ENCODE results near the gene NIT1. TPM values are rescaled to one million over a fixed set of nuclear protein-coding genes. Genes with fewer than 3 reads are reported as not detected.

NIT1 gene
- total and polyA plus RNA-seq, 2 of the 13 experiments (the other 11 are each of a cell fraction or from before 2014, with no cell fraction given): 22.7 to 31.0 TPM

DNA sequence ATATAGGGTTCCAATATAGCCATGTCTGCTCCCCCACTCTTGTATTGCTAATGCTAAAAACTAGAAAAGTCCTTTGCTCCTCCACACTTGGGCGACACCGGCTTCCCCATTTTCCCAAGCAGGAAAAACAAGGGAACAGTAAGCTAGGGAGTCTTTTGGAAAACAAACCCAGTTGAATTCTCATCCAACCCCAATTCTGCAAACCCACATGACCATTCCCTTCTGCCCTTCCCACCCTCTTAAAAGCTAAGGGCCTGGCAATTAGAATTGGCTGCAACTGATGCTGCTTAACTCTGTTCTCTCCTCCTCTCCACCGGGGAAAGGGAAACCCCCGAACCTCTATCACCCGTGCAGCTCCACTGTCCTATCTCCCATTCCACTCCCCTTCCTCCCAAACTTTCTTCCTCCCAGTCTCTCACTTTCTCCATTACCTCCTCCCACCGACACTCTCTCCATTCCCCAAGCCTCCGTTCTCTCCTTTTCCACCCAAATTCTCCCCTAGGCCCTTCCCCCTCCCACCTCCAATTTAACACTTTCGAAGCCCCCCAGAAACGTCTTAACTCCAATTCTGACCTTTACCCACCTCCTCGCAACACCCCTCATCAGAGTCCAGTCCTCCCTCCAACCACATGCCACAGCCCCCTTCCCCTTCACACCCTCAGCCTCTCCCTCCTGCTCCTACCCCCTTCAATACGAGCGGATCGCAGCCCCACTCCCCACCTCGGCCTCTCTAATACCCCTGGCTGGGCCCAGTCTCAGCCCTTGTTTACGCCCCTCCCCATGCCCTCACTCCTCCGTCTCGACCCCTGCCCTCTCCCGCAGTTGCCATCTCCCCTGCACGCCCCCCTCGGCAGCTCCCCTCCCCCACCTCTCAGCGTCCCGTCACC, 13.9 kb downstream of the NIT1 start (continued):
- TF ChIP-seq HOXA9 (CRISPR knock-in tag; IDR thresholded peaks at IDR 0.05; ENCODE audit: borderline replicate concordance) (no peak), ZNF460 (CRISPR knock-in tag; IDR thresholded peaks at IDR 0.05; ENCODE audit: borderline replicate concordance) (no peak), CEBPG (CRISPR knock-in tag; IDR thresholded peaks at IDR 0.05) (no peak), MEIS2 (CRISPR knock-in tag; IDR thresholded peaks at IDR 0.05) (no peak), GATAD1 (CRISPR knock-in tag; IDR thresholded peaks at IDR 0.05) (no peak), IRX3 (CRISPR knock-in tag; IDR thresholded peaks at IDR 0.05; ENCODE audit: borderline replicate concordance, low read depth) (0 out of 2 replicates have a peak, but pooled peaks have one; percentile 75), ZFP41 (CRISPR knock-in tag; IDR thresholded peaks at IDR 0.05; ENCODE audit: borderline replicate concordance) (no peak), ZNF30 (CRISPR knock-in tag; IDR thresholded peaks at IDR 0.05) (no peak), ZNF766 (CRISPR knock-in tag; IDR thresholded peaks at IDR 0.05; ENCODE audit: borderline replicate concordance) (no peak), RFX1 (IDR thresholded peaks at IDR 0.05) (no peak), TP53 (CRISPR knock-in tag; conservative IDR thresholded peaks at IDR 0.05) (no peak), GTF2F1 (IDR thresholded peaks at IDR 0.05; ENCODE audit: low read length) (no peak), ZNF354B (CRISPR knock-in tag; IDR thresholded peaks at IDR 0.05) (no peak)
- TF ChIP-seq, protein P1, sequence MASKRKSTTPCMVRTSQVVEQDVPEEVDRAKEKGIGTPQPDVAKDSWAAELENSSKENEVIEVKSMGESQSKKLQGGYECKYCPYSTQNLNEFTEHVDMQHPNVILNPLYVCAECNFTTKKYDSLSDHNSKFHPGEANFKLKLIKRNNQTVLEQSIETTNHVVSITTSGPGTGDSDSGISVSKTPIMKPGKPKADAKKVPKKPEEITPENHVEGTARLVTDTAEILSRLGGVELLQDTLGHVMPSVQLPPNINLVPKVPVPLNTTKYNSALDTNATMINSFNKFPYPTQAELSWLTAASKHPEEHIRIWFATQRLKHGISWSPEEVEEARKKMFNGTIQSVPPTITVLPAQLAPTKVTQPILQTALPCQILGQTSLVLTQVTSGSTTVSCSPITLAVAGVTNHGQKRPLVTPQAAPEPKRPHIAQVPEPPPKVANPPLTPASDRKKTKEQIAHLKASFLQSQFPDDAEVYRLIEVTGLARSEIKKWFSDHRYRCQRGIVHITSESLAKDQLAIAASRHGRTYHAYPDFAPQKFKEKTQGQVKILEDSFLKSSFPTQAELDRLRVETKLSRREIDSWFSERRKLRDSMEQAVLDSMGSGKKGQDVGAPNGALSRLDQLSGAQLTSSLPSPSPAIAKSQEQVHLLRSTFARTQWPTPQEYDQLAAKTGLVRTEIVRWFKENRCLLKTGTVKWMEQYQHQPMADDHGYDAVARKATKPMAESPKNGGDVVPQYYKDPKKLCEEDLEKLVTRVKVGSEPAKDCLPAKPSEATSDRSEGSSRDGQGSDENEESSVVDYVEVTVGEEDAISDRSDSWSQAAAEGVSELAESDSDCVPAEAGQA (IDR thresholded peaks at IDR 0.05; ENCODE audit: low read depth): no peak
- TF ChIP-seq, protein P1 (CRISPR knock-in tag; IDR thresholded peaks at IDR 0.05; ENCODE audit: borderline replicate concordance): no peak
- TF ChIP-seq, protein P2, sequence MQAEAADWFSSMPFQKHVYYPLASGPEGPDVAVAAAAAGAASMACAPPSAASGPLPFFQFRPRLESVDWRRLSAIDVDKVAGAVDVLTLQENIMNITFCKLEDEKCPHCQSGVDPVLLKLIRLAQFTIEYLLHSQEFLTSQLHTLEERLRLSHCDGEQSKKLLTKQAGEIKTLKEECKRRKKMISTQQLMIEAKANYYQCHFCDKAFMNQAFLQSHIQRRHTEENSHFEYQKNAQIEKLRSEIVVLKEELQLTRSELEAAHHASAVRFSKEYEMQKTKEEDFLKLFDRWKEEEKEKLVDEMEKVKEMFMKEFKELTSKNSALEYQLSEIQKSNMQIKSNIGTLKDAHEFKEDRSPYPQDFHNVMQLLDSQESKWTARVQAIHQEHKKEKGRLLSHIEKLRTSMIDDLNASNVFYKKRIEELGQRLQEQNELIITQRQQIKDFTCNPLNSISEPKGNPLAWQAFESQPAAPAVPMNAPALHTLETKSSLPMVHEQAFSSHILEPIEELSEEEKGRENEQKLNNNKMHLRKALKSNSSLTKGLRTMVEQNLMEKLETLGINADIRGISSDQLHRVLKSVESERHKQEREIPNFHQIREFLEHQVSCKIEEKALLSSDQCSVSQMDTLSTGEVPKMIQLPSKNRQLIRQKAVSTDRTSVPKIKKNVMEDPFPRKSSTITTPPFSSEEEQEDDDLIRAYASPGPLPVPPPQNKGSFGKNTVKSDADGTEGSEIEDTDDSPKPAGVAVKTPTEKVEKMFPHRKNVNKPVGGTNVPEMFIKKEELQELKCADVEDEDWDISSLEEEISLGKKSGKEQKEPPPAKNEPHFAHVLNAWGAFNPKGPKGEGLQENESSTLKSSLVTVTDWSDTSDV (CRISPR knock-in tag; IDR thresholded peaks at IDR 0.05): no peak
- TF ChIP-seq, protein P3, sequence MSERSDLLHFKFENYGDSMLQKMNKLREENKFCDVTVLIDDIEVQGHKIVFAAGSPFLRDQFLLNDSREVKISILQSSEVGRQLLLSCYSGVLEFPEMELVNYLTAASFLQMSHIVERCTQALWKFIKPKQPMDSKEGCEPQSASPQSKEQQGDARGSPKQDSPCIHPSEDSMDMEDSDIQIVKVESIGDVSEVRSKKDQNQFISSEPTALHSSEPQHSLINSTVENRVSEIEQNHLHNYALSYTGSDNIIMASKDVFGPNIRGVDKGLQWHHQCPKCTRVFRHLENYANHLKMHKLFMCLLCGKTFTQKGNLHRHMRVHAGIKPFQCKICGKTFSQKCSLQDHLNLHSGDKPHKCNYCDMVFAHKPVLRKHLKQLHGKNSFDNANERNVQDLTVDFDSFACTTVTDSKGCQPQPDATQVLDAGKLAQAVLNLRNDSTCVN (CRISPR knock-in tag; IDR thresholded peaks at IDR 0.05; ENCODE audit: borderline replicate concordance): no peak
